D341Med (cell line): ENCODE data around the gene C16orf96.

Source experiments
- DNase-seq: peaks from one replicate; pipeline ENCODE4 v3.0.0; 2012; ENCODE audit warnings: low spot score

The C16orf96 gene

GRCh38 chr16:4649744-4650442 is 93.8 kb downstream of the C16orf96 start:
- DNase-seq: no peak
